Gastrocnemius medialis (tissue), 4 donors: Measurements from ENCODE around the gene ACACA. TPM values are rescaled to one million over a fixed set of nuclear protein-coding genes. Genes with fewer than 3 reads are reported as not detected.

Experiments used
- ATAC-seq, 2 donors: fragments of 150-250 bp; one replicate each; pipeline ENCODE4 v1.9.1; 2016
- DNase-seq, 2 donors: peaks; one replicate each; pipeline ENCODE4 v3.0.0-alpha.2; 2019
- H3K27ac ChIP-seq, 4 donors: fragments of 200-600 bp; sonication (generic); 1 replicate in 1 of 4; 2 replicates in 3 of 4; pipeline ENCODE4 v1.5.1; 2016 to 2018; ENCODE audit warnings: mild to moderate bottlenecking in 2 of 4, moderate library complexity in 1 of 4
- H3K27me3 ChIP-seq, 3 donors: fragments of 200-600 bp; sonication (generic) in 2 of 3; 1 replicate in 1 of 3; 2 replicates in 2 of 3; pipeline versions ENCODE4 v1.5.1 to v1.6.0; 2016 to 2019; ENCODE audit warnings: mild to moderate bottlenecking in 1 of 3, moderate library complexity in 1 of 3
- H3K36me3 ChIP-seq, 2 donors: fragments of 200-600 bp; sonication (generic) in 1 of 2; one replicate each; pipeline ENCODE4 v1.5.1; 2017 to 2018
- H3K4me1 ChIP-seq, 2 donors: fragments of 200-600 bp; sonication (generic) in 1 of 2; one replicate each; pipeline ENCODE4 v1.5.1; 2016 to 2017; ENCODE audit warnings: mild to moderate bottlenecking in 2 of 2
- H3K4me3 ChIP-seq, 4 donors: fragments of 200-600 bp; sonication (generic) in 3 of 4; 1 replicate in 1 of 4; 2 replicates in 3 of 4; pipeline ENCODE4 v1.5.1; 2016 to 2019; ENCODE audit warnings: mild to moderate bottlenecking in 2 of 4
- H3K9me3 ChIP-seq, 3 donors: fragments of 200-600 bp; sonication (generic) in 2 of 3; 1 replicate in 1 of 3; 2 replicates in 2 of 3; pipeline ENCODE4 v1.5.1; 2016 to 2019
- POLR2A ChIP-seq, 2 donors: fragments of 450-650 bp; IDR thresholded peaks; one replicate each; pipeline ENCODE4 v1.6.1; 2017; ENCODE audit warnings: antibody characterized with exemption in 2 of 2, mild to moderate bottlenecking in 2 of 2, moderate library complexity in 2 of 2
- in situ Hi-C, 4 donors: fragments of 200-750 bp; cut with MboI; loops; one replicate each; pipeline versions ENCODE4 v1.15.0 to v1.8.0; 2017; ENCODE audit warnings: low sequenced_read_pairs in 4 of 4
- intact Hi-C: fragments of 100-400 bp; cut with DNase I; formaldehyde crosslinking; loops from one replicate; pipeline ENCODE4 v1.15.1; 2023; ENCODE audit warnings: low total_unique reads
- total RNA-seq, 4 donors: library from RNA; depleted of rRNA; stranded (reverse); fragments of >200 nt; gene quantifications; one replicate each; pipeline versions ENCODE4 v1.1.0 to v1.2.3, GENCODE V29; 2016
- TF ChIP-seq, protein P1 (sequence below), 5 experiments: fragments of 450-650 bp in 3 of 5; fragments of 200-600 bp in 2 of 5; sonication (generic) in 2 of 5; IDR thresholded peaks in 4 of 5; conservative IDR thresholded peaks in 1 of 5; 1 replicate in 4 of 5; 2 replicates in 1 of 5; pipeline ENCODE4 v1.5.1; 2016 to 2019; ENCODE audit warnings: antibody characterized with exemption in 5 of 5, mild to moderate bottlenecking in 3 of 5, moderate library complexity in 3 of 5

ACACA gene
- total RNA-seq, 4 donors from 2014 or later: 13.4 to 28.9 (median 18.9) TPM

DNA sequence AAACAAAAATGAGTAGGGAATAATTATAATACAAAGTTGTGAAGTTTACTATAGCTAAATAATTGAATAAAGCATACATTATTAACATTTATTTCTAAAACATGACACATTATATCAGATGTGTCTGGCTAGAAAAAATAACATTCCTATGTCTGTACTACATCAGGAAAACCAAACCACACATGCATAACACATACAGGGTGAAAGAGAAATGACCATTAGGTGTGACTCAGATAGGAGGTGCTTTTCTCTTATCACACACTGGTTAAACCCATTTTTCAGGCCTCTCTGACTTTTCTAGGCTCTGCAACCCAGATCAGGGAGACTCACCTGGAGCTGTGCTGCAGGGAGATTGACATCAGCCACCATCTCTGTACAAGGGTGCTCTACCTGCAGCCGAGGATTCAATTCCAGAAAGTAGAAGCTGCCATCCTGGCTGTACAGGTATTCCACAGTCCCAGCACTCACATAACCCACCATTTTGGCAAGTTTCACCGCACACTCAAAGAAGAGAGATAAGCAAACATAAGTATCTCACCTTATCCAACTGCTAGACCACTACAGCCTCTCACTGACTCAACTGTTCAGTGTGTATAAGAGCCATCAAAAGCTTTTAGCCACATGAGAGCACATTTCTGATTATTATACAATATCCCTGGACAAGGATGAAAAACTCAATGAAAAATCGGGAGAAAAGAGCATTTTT, 147.5 kb downstream of the ACACA start:
- no peak for DNase-seq
- Histone ChIP-seq H3K4me1 (peaks cover 0 to 3% of the 10 kb centered on the region in 2 donors), H3K4me3 (no peak overlapping the region), H3K27ac (no peak overlapping the region), H3K9me3 (no peaks in the 10 kb centered on the region), H3K36me3 (peaks cover 0 to 38% of the 10 kb centered on the region in 2 donors), H3K27me3 (no peaks in the 10 kb centered on the region)
- in situ Hi-C loops: no loop called here
- intact Hi-C loops: no loop called here
- no peak for TF ChIP-seq POLR2A (IDR thresholded peaks at IDR 0.05)
- TF ChIP-seq, protein P1, sequence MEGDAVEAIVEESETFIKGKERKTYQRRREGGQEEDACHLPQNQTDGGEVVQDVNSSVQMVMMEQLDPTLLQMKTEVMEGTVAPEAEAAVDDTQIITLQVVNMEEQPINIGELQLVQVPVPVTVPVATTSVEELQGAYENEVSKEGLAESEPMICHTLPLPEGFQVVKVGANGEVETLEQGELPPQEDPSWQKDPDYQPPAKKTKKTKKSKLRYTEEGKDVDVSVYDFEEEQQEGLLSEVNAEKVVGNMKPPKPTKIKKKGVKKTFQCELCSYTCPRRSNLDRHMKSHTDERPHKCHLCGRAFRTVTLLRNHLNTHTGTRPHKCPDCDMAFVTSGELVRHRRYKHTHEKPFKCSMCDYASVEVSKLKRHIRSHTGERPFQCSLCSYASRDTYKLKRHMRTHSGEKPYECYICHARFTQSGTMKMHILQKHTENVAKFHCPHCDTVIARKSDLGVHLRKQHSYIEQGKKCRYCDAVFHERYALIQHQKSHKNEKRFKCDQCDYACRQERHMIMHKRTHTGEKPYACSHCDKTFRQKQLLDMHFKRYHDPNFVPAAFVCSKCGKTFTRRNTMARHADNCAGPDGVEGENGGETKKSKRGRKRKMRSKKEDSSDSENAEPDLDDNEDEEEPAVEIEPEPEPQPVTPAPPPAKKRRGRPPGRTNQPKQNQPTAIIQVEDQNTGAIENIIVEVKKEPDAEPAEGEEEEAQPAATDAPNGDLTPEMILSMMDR (IDR thresholded peaks at IDR 0.05 in 4 of 5, conservative IDR thresholded peaks at IDR 0.05 in 1 of 5): no peak
- no peak for ATAC-seq

DNA sequence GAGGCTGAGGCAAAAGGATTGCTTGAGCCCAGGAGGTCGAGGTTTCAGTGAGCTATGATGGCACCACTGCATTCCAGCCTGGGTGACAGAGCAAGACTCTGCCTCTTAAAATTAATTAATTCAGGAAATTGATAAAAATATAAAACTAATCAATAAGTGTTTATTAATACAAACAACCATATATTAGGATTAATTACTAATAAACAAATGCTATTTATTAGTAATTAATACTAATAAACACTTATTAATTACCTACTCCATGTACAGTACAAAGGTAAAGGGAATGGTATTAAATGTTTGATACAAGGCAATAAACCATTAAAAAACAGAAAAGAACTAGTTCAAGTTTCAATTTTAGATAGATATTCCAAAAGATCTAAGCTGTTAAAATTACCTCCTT, 150.0 kb downstream of the ACACA start:
- Histone ChIP-seq H3K4me1 (peaks cover 0 to 3% of the 10 kb centered on the region in 2 donors), H3K36me3 (peaks cover 0 to 32% of the 10 kb centered on the region in 2 donors), H3K9me3 (no peaks in the 10 kb centered on the region), H3K27me3 (no peaks in the 10 kb centered on the region), H3K27ac (no peak overlapping the region), H3K4me3 (no peak overlapping the region)
- ATAC-seq (no peak), DNase-seq (no peak)
- in situ Hi-C loops (no loop called here), intact Hi-C loops (no loop called here)
- TF ChIP-seq, protein P1 (IDR thresholded peaks at IDR 0.05 in 4 of 5, conservative IDR thresholded peaks at IDR 0.05 in 1 of 5): no peak
- TF ChIP-seq POLR2A (IDR thresholded peaks at IDR 0.05): no peak

DNA sequence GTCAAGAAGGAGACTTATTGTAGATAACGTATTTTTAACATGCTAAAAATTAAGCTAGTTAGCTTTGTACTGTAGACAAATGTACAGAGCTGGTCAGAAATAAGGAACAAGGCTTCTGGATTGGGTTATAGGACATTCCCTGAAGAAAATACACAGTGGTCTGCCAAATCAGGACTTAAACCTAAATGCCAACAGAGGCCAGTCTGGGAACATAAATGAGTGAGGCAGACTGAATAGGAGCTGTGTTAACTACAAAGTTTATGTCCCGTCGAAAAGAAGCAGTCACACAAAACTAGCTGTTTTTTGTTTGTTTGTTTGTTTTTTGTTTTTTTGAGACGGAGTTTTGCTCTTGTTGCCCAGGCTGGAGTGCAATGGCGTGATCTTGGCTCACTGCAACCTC, 151.2 kb downstream of the ACACA start:
- H3K4me1 ChIP-seq: peaks cover 0 to 3% of the 10 kb centered on the region in 2 donors
- intact Hi-C loops (no loop called here), in situ Hi-C loops (no loop called here)
- H3K4me3 ChIP-seq: no peak overlapping the region
- DNase-seq: no peak
- no peak overlapping the region for H3K27ac ChIP-seq
- TF ChIP-seq, protein P1 (IDR thresholded peaks at IDR 0.05 in 4 of 5, conservative IDR thresholded peaks at IDR 0.05 in 1 of 5): no peak
- TF ChIP-seq POLR2A (IDR thresholded peaks at IDR 0.05): no peak
- no peak for ATAC-seq
- H3K9me3 ChIP-seq: no peaks in the 10 kb centered on the region
- peaks cover 0 to 44% of the 10 kb centered on the region in 2 donors for H3K36me3 ChIP-seq
- no peaks in the 10 kb centered on the region for H3K27me3 ChIP-seq

DNA sequence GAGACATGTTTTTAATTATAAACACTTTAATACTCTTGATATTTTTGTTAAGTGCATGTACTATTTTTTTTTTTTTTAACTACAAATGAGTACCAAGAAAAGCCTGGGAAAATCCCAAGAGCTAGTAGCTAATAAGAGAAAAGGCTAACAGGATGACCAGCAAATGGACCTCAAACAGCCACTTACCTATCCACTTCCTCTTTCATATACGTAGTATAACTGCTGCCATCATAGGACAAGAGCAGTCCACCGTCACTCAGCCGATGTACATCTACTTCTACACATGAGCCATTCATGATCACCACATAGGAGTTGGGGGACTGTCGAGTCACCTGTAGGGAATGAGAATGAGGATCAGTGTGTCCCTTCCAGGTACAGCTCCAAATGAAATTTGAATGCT, 158.8 kb downstream of the ACACA start:
- in situ Hi-C loops (loop anchor here in 3 of 4 donors (10.0 to 25.0 kb wide), 2 partner anchors 611 to 613 kb away; no protein-coding TSS in a partner anchor), intact Hi-C loops (no loop called here)
- H3K9me3 ChIP-seq: no peaks in the 10 kb centered on the region
- peaks cover 5 to 91% of the 10 kb centered on the region in 2 donors for H3K36me3 ChIP-seq
- no peak overlapping the region for H3K4me3 ChIP-seq
- ATAC-seq: no peak
- H3K27ac ChIP-seq: no peak overlapping the region
- H3K27me3 ChIP-seq: no peaks in the 10 kb centered on the region
- DNase-seq: no peak
- TF ChIP-seq, protein P1 (IDR thresholded peaks at IDR 0.05 in 4 of 5, conservative IDR thresholded peaks at IDR 0.05 in 1 of 5): no peak
- no peak for TF ChIP-seq POLR2A (IDR thresholded peaks at IDR 0.05)
- no peaks in the 10 kb centered on the region for H3K4me1 ChIP-seq
